HUDEP-2 (cell line): ENCODE data around the gene GPR42.

ENCODE experiments used
- DNase-seq, 76 experiments: peaks; one replicate each; lab custom pipeline; 2025; ENCODE audit not compliant: unreplicated experiment in 76 of 76; lab: John Stamatoyannopoulos, UW

Gene GPR42

DNA sequence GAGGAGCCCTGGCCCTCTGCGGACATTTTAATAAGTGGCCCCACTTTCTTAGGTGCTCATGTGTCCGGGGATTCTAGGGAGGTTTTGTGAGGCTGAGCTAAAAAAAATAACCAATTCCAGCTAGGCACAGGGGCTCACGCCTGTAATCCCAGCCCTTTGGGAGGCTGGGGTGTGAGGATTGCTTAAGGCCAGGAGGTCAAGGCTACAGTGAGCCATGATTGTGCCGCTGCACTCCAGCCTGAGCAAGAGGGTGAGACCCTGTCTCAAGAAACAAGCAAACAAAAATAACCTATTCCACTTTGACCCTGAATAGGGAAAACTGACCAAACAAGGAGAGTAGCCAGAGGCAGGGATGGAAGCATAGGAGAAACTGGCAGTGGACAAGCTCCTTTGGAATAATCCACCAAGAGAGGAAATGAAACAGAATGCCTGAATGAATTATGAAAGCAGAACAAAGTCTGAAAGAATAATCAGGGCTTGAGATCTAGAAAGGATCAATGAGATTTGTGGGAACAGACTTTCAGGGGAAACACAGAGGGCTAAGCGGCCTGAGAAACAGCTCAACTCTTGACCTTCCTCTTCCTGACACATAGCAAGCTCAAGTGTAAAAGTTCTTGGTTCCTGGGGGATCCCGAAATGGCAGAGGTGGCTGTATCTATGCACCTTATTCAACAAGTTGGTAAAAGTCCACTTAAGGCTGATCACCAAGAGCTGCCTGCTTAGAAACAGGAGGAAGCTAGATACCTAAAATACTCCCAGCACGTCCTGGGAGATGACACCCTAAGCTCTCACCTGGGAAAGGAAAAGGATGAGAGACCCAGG is 47.1 kb downstream of the GPR42 start:
- no peak for DNase-seq

DNA sequence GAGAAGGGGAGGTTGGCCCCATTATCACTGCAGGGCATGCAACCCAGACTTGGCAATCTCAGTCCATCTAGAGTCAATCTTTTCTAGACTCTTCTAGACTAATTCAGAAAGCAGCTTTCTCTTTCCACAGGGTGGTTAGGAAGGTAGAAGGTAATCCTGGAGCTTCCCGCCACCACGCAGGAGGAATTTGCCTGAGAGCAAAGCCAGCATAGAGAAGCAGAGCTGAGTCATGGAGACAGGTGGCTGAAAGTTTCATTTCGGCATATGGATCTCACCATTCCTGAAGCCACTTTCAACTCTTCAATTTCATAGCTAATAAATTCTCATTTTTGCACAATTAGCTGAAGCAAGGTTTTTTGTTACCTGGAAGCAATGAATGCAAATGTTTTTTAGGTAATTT is 48.2 kb downstream of the GPR42 start:
- no peak for DNase-seq

DNA sequence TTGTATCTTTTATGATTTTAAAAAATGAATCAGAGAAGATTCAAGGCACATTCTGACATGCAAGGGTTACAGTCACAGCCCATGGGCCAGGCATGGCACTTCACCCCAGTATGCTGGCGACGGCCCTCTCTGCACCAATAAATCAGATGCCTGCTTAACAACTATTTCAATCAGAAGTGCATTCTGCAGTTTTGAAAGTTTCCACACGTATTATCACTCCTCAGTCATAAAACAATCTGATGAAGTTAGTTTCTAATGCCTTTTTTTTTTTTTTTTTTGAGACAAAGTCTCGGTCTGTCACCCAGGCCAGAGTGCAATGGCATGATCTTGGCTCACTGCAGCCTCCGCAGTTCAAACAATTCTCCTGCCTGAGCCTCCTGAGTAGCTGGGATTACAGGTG is 48.9 kb downstream of the GPR42 start:
- no peak for DNase-seq

DNA sequence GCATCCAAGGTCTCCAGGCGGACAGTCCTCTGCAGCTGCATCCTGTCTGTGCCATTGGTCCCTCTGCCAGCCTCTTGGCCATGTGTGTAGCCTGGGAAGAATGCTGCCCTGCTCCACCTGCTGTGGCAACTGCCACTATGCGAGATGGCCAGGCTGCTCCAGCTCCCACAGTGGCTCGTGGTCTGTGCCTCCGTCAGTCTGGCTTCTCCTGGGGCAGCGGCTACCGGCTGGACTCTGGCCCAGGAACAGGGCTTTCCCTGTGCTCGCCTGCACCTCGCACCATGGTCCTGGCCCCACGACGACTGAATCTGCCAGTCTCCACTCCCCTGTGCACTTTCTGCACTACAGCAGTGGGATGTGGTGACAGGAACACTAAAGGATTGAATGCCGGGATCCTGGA is 50.5 kb downstream of the GPR42 start:
- DNase-seq = no peak
